Peyer's patch (tissue), 4 donors: ENCODE results near the gene C1QTNF2. TPM values are rescaled to one million over a fixed set of nuclear protein-coding genes. Genes with fewer than 3 reads are reported as not detected.
"Not testable (repeated sequence)": the region's sequence is repeated elsewhere in the genome, so short reads cannot be mapped to it uniquely, and the experiment has no call there.

ENCODE experiments used
- DNase-seq, 3 donors: peaks; one replicate each; pipeline ENCODE4 v3.0.0-alpha.2; 2017 to 2019
- H3K27ac ChIP-seq, 4 donors: fragments of 200-600 bp; sonication (generic); one replicate each; pipeline ENCODE4 v1.5.1; 2016 to 2019
- H3K27me3 ChIP-seq, 2 donors: fragments of 200-600 bp; sonication (generic); one replicate each; pipeline ENCODE4 v1.5.1; 2019
- H3K36me3 ChIP-seq, 3 donors: fragments of 200-600 bp; sonication (generic); one replicate each; pipeline ENCODE4 v1.5.1; 2016 to 2019
- H3K4me1 ChIP-seq, 4 donors: fragments of 200-600 bp; sonication (generic); one replicate each; pipeline ENCODE4 v1.5.1; 2016 to 2019
- H3K4me3 ChIP-seq, 4 donors: fragments of 200-600 bp; sonication (generic); 1 replicate in 3 of 4; 2 replicates in 1 of 4; pipeline ENCODE4 v1.5.1; 2016 to 2019; ENCODE audit warnings: mild to moderate bottlenecking in 1 of 4
- H3K9me3 ChIP-seq, 4 donors: fragments of 200-600 bp; sonication (generic); one replicate each; pipeline ENCODE4 v1.5.1; 2016 to 2019; ENCODE audit warnings: mild to moderate bottlenecking in 1 of 4
- CTCF ChIP-seq, 6 experiments: fragments of 450-650 bp in 4 of 6; fragments of 200-600 bp in 2 of 6; sonication (generic) in 1 of 6; IDR thresholded peaks; one replicate each; pipeline ENCODE4 v1.5.1; 2017 to 2019; ENCODE audit warnings: antibody characterized with exemption in 6 of 6, mild to moderate bottlenecking in 3 of 6, moderate library complexity in 1 of 6
- POLR2A ChIP-seq, 2 donors: fragments of 450-650 bp; IDR thresholded peaks; one replicate each; pipeline ENCODE4 v1.5.1; 2017; ENCODE audit warnings: antibody characterized with exemption in 2 of 2, mild to moderate bottlenecking in 2 of 2, moderate library complexity in 2 of 2
- total RNA-seq, 4 donors: library from RNA; depleted of rRNA; stranded (reverse); fragments of >200 nt; gene quantifications; one replicate each; pipeline ENCODE4 v1.1.0, GENCODE V29; 2016

C1QTNF2 gene
- total RNA-seq, 4 donors from 2014 or later: 0.54 to 2.8 (median 0.88) TPM; not detected in 1

- TF ChIP-seq POLR2A (IDR thresholded peaks at IDR 0.05): no peak
- TF ChIP-seq CTCF (IDR thresholded peaks at IDR 0.05): no peak
- H3K36me3 ChIP-seq: no peaks in the 10 kb centered on the region
- no peak for DNase-seq
- peaks cover 0 to 9% (median 0%) of the 10 kb centered on the region in 4 donors for H3K4me1 ChIP-seq
- H3K9me3 ChIP-seq: no peaks in the 10 kb centered on the region
- H3K27me3 ChIP-seq: no peaks in the 10 kb centered on the region
- H3K4me3 ChIP-seq: no peak overlapping the region
- H3K27ac ChIP-seq: no peak overlapping the region
Observed at GRCh38 chr5:160341309-160341870, 29.0 kb downstream of the C1QTNF2 start.

GRCh38 chr5:160340513-160340912, 29.9 kb downstream of the C1QTNF2 start:
- not testable (repeated sequence) for H3K36me3 ChIP-seq, H3K4me3 ChIP-seq, DNase-seq, H3K27me3 ChIP-seq, H3K4me1 ChIP-seq, H3K9me3 ChIP-seq, H3K27ac ChIP-seq

- Histone ChIP-seq H3K4me1 (no peaks in the 10 kb centered on the region), H3K27me3 (no peaks in the 10 kb centered on the region), H3K27ac (no peak overlapping the region), H3K9me3 (no peaks in the 10 kb centered on the region), H3K4me3 (no peak overlapping the region), H3K36me3 (no peaks in the 10 kb centered on the region)
- DNase-seq: no peak
- TF ChIP-seq CTCF (IDR thresholded peaks at IDR 0.05): no peak
- no peak for TF ChIP-seq POLR2A (IDR thresholded peaks at IDR 0.05)
Observed at GRCh38 chr5:160339406-160340130, 30.9 kb downstream of the C1QTNF2 start.

GRCh38 chr5:160334716-160335115, 35.7 kb downstream of the C1QTNF2 start:
- H3K36me3 ChIP-seq, H3K27me3 ChIP-seq, H3K27ac ChIP-seq, DNase-seq, H3K9me3 ChIP-seq, H3K4me3 ChIP-seq, H3K4me1 ChIP-seq: not testable (repeated sequence)

GRCh38 chr5:160333721-160334120, 36.7 kb downstream of the C1QTNF2 start:
- DNase-seq: no peak
- no peaks in the 10 kb centered on the region for H3K27me3 ChIP-seq
- H3K9me3 ChIP-seq: no peaks in the 10 kb centered on the region
- no peaks in the 10 kb centered on the region for H3K4me1 ChIP-seq
- H3K4me3 ChIP-seq: no peak overlapping the region
- TF ChIP-seq CTCF (IDR thresholded peaks at IDR 0.05) (no peak), POLR2A (IDR thresholded peaks at IDR 0.05) (no peak)
- no peaks in the 10 kb centered on the region for H3K36me3 ChIP-seq
- no peak overlapping the region for H3K27ac ChIP-seq

GRCh38 chr5:160330212-160330611, 40.2 kb downstream of the C1QTNF2 start:
- Histone ChIP-seq H3K27ac (no peak overlapping the region), H3K9me3 (no peaks in the 10 kb centered on the region), H3K4me3 (no peak overlapping the region), H3K36me3 (no peaks in the 10 kb centered on the region), H3K27me3 (no peaks in the 10 kb centered on the region), H3K4me1 (peaks cover 0 to 10% (median 0%) of the 10 kb centered on the region in 4 donors)
- no peak for DNase-seq
- TF ChIP-seq CTCF (IDR thresholded peaks at IDR 0.05) (no peak), POLR2A (IDR thresholded peaks at IDR 0.05) (no peak)
